SK-N-SH treated with all-trans-retinoic acid at 6 μM for 48 hours (cell line): Measurements from ENCODE around the gene CST2.
"Not testable (repeated sequence)": the region's sequence is repeated elsewhere in the genome, so short reads cannot be mapped to it uniquely, and the experiment has no call there.

Experiments
- ATAC-seq: fragments of 200-7000 bp; cut with Tn5 transposase; 3 replicates; pipeline ENCODE4 v1.9.1; 2020; ENCODE audit warnings: mild to moderate bottlenecking, moderate library complexity
- ARNTL ChIP-seq: fragments of 450-650 bp; formaldehyde crosslinking; IDR thresholded peaks from 2 replicates; pipeline ENCODE4 v1.5.0; 2020; ENCODE audit warnings: low read depth, mild to moderate bottlenecking, moderate library complexity, borderline replicate concordance
- BACH2 ChIP-seq: fragments of 250-450 bp; sonication (Bioruptor Pico); IDR thresholded peaks from 2 replicates; pipeline ENCODE4 v1.9.0; 2021; ENCODE audit warnings: mild to moderate bottlenecking, borderline replicate concordance
- CREB5 ChIP-seq: fragments of 250-450 bp; sonication (Bioruptor Pico); IDR thresholded peaks from 2 replicates; pipeline ENCODE4 v1.5.1; 2020; ENCODE audit warnings: low read depth, mild to moderate bottlenecking, moderate library complexity
- CSDC2 ChIP-seq: fragments of 250-450 bp; sonication (Bioruptor Pico); IDR thresholded peaks from 2 replicates; pipeline ENCODE4 v1.5.0; 2020; ENCODE audit warnings: mild to moderate bottlenecking, moderate library complexity
- ESRRG ChIP-seq: fragments of 250-450 bp; sonication (Bioruptor Pico); IDR thresholded peaks from 2 replicates; pipeline ENCODE4 v1.6.1; 2021; ENCODE audit warnings: mild to moderate bottlenecking
- GLIS3 ChIP-seq: fragments of 250-450 bp; sonication (Bioruptor Pico); IDR thresholded peaks from 2 replicates; pipeline ENCODE4 v1.5.0; 2020; ENCODE audit warnings: mild to moderate bottlenecking, moderate library complexity
- ISL1 ChIP-seq: fragments of 250-450 bp; sonication (Bioruptor Pico); IDR thresholded peaks from 2 replicates; pipeline ENCODE4 v2.1.2; 2022; ENCODE audit warnings: mild to moderate bottlenecking, moderate library complexity
- OSR1 ChIP-seq: fragments of 250-450 bp; sonication (Bioruptor Pico); IDR thresholded peaks from 2 replicates; pipeline ENCODE4 v1.8.0; 2022; ENCODE audit warnings: moderate library complexity, mild to moderate bottlenecking, inconsistent platforms
- PATZ1 ChIP-seq: fragments of 250-450 bp; sonication (Bioruptor Pico); IDR thresholded peaks from 2 replicates; pipeline ENCODE4 v1.8.0; 2020; ENCODE audit warnings: mild to moderate bottlenecking, moderate library complexity, borderline replicate concordance
- POU6F1 ChIP-seq: fragments of 250-450 bp; sonication (Bioruptor Pico); IDR thresholded peaks from 2 replicates; pipeline ENCODE4 v1.8.0; 2021; ENCODE audit warnings: low read depth, mild to moderate bottlenecking, moderate library complexity, borderline replicate concordance
- PPARA ChIP-seq: fragments of 250-450 bp; sonication (Bioruptor Pico); IDR thresholded peaks from 2 replicates; pipeline ENCODE4 v1.5.0; 2020; ENCODE audit warnings: mild to moderate bottlenecking, borderline replicate concordance
- RARB ChIP-seq: fragments of 250-450 bp; sonication (Bioruptor Pico); IDR thresholded peaks from 2 replicates; pipeline ENCODE4 v1.8.0; 2021; ENCODE audit warnings: mild to moderate bottlenecking, moderate library complexity
- TCF4 ChIP-seq: fragments of 250-450 bp; sonication (Bioruptor Pico); IDR thresholded peaks from 2 replicates; pipeline ENCODE4 v1.8.0; 2021; ENCODE audit warnings: mild to moderate bottlenecking, moderate library complexity, borderline replicate concordance
- TOX ChIP-seq: fragments of 250-450 bp; sonication (Bioruptor Pico); IDR thresholded peaks from 2 replicates; pipeline ENCODE4 v1.8.0; 2021; ENCODE audit warnings: mild to moderate bottlenecking, moderate library complexity, borderline replicate concordance
- TSHZ2 ChIP-seq: fragments of 250-450 bp; sonication (Bioruptor Pico); IDR thresholded peaks from 2 replicates; pipeline ENCODE4 v1.5.0; 2020; ENCODE audit warnings: mild to moderate bottlenecking, moderate library complexity
- ZC3H10 ChIP-seq: fragments of 250-450 bp; sonication (Bioruptor Pico); IDR thresholded peaks from 2 replicates; pipeline ENCODE4 v1.5.1; 2021; ENCODE audit warnings: mild to moderate bottlenecking, moderate library complexity
- ZFP3 ChIP-seq: fragments of 250-450 bp; sonication (Bioruptor Pico); IDR thresholded peaks from 2 replicates; pipeline ENCODE4 v1.5.0; 2020; ENCODE audit warnings: mild to moderate bottlenecking, moderate library complexity
- ZFP30 ChIP-seq: fragments of 450-650 bp; formaldehyde crosslinking; IDR thresholded peaks from 2 replicates; pipeline ENCODE4 v1.5.0; 2022; ENCODE audit warnings: mild to moderate bottlenecking, moderate library complexity
- ZNF565 ChIP-seq: fragments of 450-650 bp; formaldehyde crosslinking; conservative IDR thresholded peaks from 2 replicates; pipeline ENCODE4 v1.5.0; 2020; ENCODE audit warnings: low read depth, mild to moderate bottlenecking, moderate library complexity
- ZNF70 ChIP-seq: fragments of 450-650 bp; formaldehyde crosslinking; IDR thresholded peaks from 2 replicates; pipeline ENCODE4 v1.5.0; 2020; ENCODE audit warnings: mild to moderate bottlenecking, moderate library complexity
- ZNF8 ChIP-seq: fragments of 450-650 bp; formaldehyde crosslinking; IDR thresholded peaks from 2 replicates; pipeline ENCODE4 v1.5.0; 2020; ENCODE audit warnings: mild to moderate bottlenecking, moderate library complexity

CST2 gene

GRCh38 chr20:23867152-23867776 is 40.7 kb upstream of the CST2 start:
- ATAC-seq = no peak
- TF ChIP-seq CREB5 = no peak
- TF ChIP-seq ZNF8 (CRISPR knock-in tag) = no peak
- no peak for TF ChIP-seq CSDC2 (CRISPR knock-in tag)
- no peak for TF ChIP-seq ZFP30

- ATAC-seq = not testable (repeated sequence)
Measured at GRCh38 chr20:23860771-23861170, 34.2 kb upstream of the CST2 start.

- TF ChIP-seq CREB5 = no peak
- TF ChIP-seq POU6F1 (CRISPR knock-in tag) = no peak
- TF ChIP-seq ZFP3 = no peak
- TF ChIP-seq TOX (CRISPR knock-in tag) = no peak
- TF ChIP-seq PATZ1 (CRISPR knock-in tag) = no peak
- TF ChIP-seq PPARA (CRISPR knock-in tag) = no peak
- TF ChIP-seq ESRRG (CRISPR knock-in tag) = no peak
- no peak for TF ChIP-seq ZNF70 (CRISPR knock-in tag)
- TF ChIP-seq BACH2 (CRISPR knock-in tag) = no peak
- TF ChIP-seq OSR1 (CRISPR knock-in tag) = no peak
- no peak for TF ChIP-seq ZNF565
- TF ChIP-seq ZC3H10 = no peak
- TF ChIP-seq GLIS3 (CRISPR knock-in tag) = no peak
- no peak for TF ChIP-seq ZNF8 (CRISPR knock-in tag)
- TF ChIP-seq ISL1 = no peak
- TF ChIP-seq RARB (CRISPR knock-in tag) = no peak
- TF ChIP-seq TCF4 (CRISPR knock-in tag) = no peak
- no peak for TF ChIP-seq ARNTL (CRISPR knock-in tag)
- no peak for TF ChIP-seq CSDC2 (CRISPR knock-in tag)
- no peak for ATAC-seq
Measured at GRCh38 chr20:23857962-23858595, 31.6 kb upstream of the CST2 start.

- TF ChIP-seq TCF4 (CRISPR knock-in tag) = no peak
- TF ChIP-seq POU6F1 (CRISPR knock-in tag) = no peak
- no peak for TF ChIP-seq ISL1
- no peak for TF ChIP-seq ZNF8 (CRISPR knock-in tag)
- TF ChIP-seq ZNF70 (CRISPR knock-in tag) = no peak
- TF ChIP-seq OSR1 (CRISPR knock-in tag) = no peak
- TF ChIP-seq GLIS3 (CRISPR knock-in tag) = no peak
- no peak for TF ChIP-seq ZNF565
- TF ChIP-seq TSHZ2 (CRISPR knock-in tag) = no peak
- no peak for TF ChIP-seq PPARA (CRISPR knock-in tag)
- no peak for TF ChIP-seq ESRRG (CRISPR knock-in tag)
- no peak for TF ChIP-seq ZFP3
- ATAC-seq = no peak
Measured at GRCh38 chr20:23856736-23857135, 30.2 kb upstream of the CST2 start.
